ENCODE data around the gene CAPN13.

Gene CAPN13

GRCh38 chr2:30683236-30683956 is 123.8 kb downstream of the CAPN13 start:
- no peak for DNase-seq (ENCODE audit: low read depth in 2 of 2)

- no peak for DNase-seq (ENCODE audit: low read depth in 2 of 2)
Observed at GRCh38 chr2:30681022-30681421, 126.2 kb downstream of the CAPN13 start.

- no peak for DNase-seq (ENCODE audit: low read depth in 2 of 2)
Observed at GRCh38 chr2:30680121-30680520, 127.1 kb downstream of the CAPN13 start.

- DNase-seq (ENCODE audit: low read depth in 2 of 2) = no peak
Observed at GRCh38 chr2:30679426-30680088, 127.7 kb downstream of the CAPN13 start.

GRCh38 chr2:30678410-30679137 is 128.7 kb downstream of the CAPN13 start:
- DNase-seq (ENCODE audit: low read depth in 2 of 2) = no peak

GRCh38 chr2:30677861-30678385 is 129.3 kb downstream of the CAPN13 start:
- no peak for DNase-seq (ENCODE audit: low read depth in 2 of 2)

GRCh38 chr2:30677231-30677630 is 130.0 kb downstream of the CAPN13 start:
- DNase-seq (ENCODE audit: low read depth in 2 of 2) = no peak

GRCh38 chr2:30675758-30676157 is 131.5 kb downstream of the CAPN13 start:
- no peak for DNase-seq (ENCODE audit: low read depth in 2 of 2)

- no peak for DNase-seq (ENCODE audit: low read depth in 2 of 2)
Observed at GRCh38 chr2:30673127-30673526, 134.1 kb downstream of the CAPN13 start.
